GM12875 (cell line): ENCODE results near the gene TCP11L1.

Source experiments
- H3K4me3 ChIP-seq: one replicate; pipeline ENCODE4 v1.5.1; 2011; ENCODE audit warnings: low read depth, low read length, control low read depth
- TF ChIP-seq, protein P1 (sequence below): IDR thresholded peaks from 2 replicates; pipeline ENCODE4 v1.5.1; 2011; ENCODE audit warnings: low read depth, mild to moderate bottlenecking, control low read depth, inconsistent platforms, low read length, moderate library complexity, borderline replicate concordance; ENCODE audit not compliant: insufficient read depth

TCP11L1 gene

DNA sequence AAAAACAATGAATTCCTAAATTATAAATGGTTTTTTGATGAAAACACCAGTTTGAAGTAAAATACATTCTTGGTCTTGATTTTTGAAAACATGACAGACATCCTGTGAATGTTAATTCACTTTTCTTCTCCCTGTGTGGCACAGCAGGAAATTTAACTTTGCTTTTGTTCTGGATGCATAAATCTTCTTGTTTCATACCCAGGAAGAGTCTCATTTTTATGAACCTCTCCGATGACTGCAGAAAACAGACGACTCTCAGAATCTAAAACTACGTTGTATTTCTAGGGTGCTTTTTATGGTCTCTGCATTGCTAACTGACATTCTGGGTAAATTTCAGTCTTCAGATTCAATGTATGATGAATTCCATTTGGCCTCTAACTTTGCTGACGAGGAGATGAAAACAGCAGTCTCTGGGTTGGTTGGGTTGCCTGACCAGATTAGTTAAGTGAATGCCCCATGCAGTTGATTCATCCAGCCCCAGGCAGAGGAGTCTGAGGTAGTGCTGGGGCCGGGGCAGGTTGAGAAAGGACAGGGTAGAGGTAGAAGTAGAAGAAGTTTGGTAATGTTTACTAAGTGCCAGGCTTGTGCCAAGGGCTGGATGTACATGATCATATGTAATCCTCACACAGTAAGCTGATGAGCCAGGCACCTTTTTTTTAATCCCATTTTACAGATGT is 20.1 kb downstream of the TCP11L1 start:
- TF ChIP-seq, protein P1, sequence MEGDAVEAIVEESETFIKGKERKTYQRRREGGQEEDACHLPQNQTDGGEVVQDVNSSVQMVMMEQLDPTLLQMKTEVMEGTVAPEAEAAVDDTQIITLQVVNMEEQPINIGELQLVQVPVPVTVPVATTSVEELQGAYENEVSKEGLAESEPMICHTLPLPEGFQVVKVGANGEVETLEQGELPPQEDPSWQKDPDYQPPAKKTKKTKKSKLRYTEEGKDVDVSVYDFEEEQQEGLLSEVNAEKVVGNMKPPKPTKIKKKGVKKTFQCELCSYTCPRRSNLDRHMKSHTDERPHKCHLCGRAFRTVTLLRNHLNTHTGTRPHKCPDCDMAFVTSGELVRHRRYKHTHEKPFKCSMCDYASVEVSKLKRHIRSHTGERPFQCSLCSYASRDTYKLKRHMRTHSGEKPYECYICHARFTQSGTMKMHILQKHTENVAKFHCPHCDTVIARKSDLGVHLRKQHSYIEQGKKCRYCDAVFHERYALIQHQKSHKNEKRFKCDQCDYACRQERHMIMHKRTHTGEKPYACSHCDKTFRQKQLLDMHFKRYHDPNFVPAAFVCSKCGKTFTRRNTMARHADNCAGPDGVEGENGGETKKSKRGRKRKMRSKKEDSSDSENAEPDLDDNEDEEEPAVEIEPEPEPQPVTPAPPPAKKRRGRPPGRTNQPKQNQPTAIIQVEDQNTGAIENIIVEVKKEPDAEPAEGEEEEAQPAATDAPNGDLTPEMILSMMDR: no peak
- no peak overlapping the region for H3K4me3 ChIP-seq

DNA sequence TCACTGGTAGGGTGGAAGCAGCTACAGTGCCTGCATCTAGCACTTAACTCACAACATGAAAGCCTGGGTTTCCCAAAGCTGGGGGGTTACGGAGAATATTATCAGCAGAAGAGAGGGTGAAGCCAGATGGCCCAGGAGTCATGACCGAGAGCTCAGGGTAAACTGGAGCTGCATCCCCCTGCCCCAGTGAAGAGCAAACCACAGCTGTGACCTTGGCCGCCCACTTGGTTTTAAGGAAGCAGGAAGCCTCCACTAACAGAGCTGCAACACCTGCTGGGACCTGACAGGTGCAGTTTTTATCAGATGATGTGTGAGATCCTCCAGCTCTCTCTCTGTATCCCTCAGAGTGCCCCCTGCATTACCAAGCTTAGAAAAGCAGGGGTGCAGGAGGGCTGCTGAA is 20.9 kb downstream of the TCP11L1 start:
- H3K4me3 ChIP-seq: no peak overlapping the region
- TF ChIP-seq, protein P1: no peak

DNA sequence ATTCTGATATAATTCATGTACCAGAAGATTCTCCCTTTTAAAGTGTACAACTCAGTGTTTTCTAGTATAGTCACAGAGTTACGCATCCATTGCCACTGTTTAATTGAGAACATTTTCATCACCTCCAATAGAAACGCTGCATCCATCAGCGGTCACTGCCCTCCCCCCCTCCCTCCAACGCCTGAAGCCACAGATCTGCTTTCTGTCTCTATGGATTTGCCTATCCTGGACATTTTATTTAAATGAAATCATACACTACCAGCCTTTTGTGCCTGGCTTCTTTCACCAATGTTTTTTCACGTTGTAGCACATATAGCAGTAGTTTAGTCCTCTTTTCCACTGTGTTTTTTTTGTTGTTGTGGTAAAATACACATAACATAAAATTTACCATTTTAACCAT is 22.8 kb downstream of the TCP11L1 start:
- H3K4me3 ChIP-seq: no peak overlapping the region
- TF ChIP-seq, protein P1: no peak

DNA sequence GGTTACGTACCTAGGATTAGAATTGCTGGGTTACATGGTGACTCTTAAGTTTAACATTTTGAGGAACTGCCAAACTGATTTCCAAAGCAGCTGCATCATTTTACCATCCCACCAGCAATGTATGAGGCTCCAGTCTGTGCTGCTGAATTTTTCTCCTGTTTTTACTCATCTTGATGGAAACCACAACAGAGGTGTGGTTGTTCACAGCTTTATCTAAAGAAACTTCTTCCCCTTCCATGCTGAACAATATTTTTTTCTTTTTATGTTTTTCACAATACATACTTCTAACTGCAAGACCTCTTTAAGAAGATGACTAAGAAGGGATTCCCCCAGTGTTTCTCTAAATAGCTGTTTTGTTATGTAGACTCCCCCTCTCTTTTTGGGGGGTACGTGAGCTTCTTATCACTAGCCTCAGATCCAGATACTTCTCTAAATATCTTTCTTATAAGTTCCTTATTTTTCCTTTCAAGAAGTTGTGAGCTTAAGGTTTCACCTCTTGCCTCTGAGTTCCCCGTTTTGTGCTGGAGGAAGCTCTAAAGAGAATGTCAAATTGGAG is 24.0 kb downstream of the TCP11L1 start:
- TF ChIP-seq, protein P1: no peak
- H3K4me3 ChIP-seq: no peak overlapping the region

DNA sequence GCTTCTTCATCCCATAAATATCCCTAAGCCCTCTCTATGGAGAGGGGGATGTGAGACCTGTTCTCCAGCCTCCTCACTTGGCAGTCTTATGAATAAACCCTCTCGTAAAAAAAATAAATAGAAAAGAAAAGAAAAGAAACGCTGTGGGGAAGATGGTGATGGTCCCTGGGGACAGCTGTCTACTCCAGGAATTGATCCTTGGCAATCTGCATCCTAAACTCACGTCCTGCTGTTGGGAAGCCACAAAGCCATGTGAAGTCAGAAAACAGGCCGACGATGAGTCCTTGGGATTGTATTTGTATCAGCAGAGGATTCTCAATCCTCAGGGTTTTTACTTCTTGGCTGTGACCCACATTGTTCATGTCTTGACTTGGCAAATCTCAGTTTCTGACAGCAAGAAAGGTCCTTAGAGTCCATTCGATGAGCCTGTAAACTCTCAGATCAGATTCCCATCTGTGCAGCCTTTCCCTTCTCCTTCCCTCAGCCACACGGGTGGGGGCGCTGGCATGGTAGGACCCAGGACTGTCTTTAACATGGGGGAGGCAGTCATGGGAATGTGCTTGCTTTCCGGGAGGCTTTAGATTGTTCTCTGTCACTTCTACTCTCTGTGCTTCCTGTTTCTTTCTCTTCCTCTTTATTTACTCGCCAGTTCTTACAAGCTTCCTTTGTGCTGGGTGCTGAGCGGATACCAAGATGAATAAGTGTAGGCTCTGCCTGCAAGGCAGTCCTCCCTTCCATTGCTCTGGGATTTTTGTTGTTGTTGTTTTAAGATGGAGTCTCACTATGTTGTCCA is 24.9 kb downstream of the TCP11L1 start:
- no peak overlapping the region for H3K4me3 ChIP-seq
- TF ChIP-seq, protein P1: no peak

DNA sequence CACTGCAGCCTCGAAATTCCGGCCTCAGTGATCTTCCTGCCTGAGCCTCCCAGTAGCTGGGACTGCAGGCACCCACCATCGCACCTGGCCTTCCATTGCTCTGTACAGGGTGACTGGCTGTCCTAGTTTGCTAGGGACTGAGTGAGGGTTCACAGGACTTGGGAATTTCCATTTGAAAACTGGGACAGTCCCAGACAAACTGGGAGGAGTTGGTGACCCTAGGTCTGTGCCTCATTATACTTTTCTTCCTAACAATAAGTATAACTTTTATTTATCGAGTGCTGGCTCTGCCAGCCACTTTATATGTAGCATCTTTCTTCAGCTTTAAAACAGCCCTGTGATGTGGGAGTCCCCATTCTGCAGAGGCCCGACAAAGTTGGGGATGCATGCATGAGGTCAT is 25.5 kb downstream of the TCP11L1 start:
- TF ChIP-seq, protein P1: no peak

More for the DNA sequence above, 25.5 kb downstream of the TCP11L1 start:
- no peak overlapping the region for H3K4me3 ChIP-seq
